Activated gamma-delta T cell treated with anti-CD3 and anti-CD28 coated beads, Interleukin-2, amount 50 U/mL, for 16 hours (primary cell): Measurements from ENCODE around the gene RAPGEF3.

ENCODE experiments used
- DNase-seq: peaks from one replicate; pipeline ENCODE4 v3.0.0-alpha.2; 2020; ENCODE audit warnings: low read depth

Gene RAPGEF3

DNA sequence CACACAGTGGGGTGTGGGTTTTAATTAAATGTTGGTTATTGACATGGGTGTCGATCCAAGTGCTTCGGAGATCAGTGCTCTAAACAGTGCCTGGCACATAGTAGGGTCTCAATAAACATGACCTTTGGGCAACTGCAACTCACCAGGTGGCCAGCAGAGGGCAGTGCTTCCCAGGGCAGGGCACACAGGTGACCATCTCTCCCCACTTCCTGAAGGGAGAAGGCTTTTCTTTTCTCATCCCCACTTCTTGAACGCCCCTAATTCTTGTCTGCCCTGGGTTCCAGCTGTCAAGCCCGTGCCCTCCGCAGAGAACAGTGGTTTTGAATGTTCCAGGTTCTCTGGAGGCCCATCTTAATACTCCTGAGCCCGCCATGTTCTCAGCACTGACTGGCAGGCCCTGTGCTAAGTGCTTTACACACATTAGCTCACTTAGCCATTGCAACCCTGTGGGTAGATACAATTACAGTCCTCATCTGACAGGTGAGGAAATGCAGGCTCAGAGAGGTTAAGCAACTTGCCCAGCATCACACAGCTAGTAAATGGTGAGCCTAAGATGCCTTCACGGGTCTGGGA, 16.3 kb downstream of the RAPGEF3 start:
- DNase-seq = peak; percentile 62

DNA sequence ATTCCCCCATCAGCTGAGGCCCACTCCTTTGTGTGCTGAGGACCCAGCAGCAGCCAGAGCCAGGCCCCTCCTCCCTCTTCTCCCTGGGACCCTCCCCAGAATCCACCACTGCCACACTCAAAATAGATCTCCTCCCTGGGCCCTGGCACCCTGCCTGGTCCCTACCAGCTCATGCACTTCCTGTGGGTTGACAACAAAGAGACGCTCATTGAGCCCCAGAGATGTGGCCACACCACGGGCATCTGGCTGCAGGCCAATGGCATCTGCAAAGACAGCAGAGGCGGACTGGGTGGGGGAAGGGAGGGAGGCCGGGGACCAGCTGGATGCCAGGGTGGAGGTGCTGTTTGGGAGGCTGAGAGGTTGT, 17.4 kb downstream of the RAPGEF3 start:
- DNase-seq = peak; percentile 61

DNA sequence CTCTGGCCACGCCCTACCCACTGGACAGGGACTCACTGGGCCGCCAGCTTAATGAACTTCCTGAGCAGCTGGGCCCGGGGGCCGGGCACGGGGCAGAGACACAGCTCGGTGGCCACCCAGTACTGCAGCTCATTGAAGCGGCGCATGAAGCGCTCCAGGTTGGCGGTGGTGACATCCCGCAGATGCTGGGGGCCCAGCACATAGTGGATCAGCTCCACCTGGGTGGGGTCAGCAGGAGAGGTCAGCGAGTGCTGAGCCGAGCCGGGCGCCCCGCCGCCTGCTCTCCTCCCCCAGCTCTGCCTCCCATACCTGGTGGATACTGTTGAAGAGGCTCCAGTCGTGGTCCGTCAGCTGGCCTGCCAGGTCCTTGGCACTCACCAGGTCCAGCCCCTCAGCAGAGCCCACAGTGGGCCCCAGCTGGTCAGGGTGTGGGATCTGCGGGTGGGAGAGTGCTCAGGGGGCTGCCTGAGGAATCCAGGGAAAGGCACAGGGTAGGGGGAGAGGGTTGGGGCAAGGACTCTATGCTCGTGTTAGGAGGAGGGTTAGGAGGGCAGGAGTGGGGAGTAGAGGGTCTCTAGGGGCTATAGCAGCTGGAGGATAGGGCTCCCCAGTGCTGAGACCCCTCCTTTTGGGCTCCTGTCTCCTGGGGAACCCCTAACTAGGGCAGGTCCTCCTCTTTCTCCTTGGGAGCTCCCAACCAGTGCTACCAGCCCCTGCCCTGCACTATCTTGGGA, 17.9 kb downstream of the RAPGEF3 start:
- DNase-seq = no peak

DNA sequence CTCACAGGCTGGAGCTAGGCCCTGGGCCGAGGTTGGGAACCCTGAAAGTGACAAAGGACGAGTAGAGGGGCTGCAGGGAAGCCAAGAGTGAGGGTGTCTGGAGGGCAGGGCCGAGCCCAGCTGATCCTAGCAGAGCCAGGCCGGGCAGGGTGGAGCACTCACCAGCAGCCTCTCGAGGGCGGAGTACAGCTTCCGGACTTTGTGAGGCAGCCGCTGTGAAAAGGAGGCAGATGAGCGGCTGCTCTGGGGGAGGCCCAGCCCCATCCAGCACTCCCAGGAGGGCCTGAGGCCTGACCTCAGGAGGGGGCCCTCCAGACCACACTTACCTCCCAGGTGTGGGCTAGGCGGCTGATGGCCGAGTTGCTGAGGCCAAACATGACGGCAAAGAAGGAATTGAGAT, 18.7 kb downstream of the RAPGEF3 start:
- no peak for DNase-seq

DNA sequence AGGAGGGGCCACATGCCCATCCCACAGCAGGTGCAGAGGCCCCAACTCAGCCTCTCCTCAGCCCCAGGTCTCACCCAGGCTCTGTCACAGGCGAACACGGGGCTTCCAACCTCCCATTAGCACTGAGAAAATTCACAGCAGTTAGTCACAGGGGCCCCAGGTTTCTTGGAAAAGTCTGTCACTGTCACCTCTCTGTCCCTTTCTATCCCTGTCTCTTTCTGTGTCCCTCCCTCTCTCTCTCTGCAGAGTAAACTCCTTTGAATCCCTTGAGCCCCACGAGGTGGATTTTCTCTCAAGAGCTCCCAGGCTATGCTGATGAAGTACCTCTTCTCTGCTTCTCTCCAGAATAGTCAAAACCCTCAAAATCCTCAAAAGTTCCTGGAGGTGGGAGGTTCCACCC, 19.4 kb downstream of the RAPGEF3 start:
- DNase-seq = no peak

DNA sequence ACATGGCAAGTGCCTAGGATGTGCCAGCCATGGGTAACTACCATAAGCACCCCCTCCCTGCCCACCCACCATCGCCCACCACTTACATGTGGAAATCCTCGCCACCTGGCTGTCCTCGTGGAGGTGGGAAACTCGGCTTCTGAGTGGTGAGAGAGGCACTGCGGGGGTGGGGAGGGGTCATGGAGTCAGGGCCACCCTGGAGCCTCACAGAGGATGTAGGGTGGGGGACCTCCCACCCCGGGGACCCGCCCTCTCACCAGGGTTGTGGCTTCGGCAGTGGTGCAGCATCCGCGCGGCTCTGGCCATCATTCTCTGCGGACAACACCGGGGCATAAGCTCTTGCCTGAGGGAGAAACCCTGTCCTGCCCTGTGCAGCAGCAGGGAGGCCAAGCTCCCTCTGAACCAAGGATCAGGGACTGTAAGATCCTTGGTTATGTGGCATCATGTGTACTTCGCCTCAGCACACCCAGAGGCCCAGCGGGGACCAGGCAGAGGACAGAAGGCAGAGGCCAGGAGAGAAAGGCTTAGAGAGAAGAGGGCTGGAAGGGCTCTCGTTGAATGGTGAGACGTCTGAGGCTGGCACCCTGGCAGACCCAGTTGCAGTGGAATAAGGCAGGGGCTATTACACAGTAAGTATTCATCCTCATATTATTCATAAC, 20.6 kb downstream of the RAPGEF3 start:
- DNase-seq = no peak

DNA sequence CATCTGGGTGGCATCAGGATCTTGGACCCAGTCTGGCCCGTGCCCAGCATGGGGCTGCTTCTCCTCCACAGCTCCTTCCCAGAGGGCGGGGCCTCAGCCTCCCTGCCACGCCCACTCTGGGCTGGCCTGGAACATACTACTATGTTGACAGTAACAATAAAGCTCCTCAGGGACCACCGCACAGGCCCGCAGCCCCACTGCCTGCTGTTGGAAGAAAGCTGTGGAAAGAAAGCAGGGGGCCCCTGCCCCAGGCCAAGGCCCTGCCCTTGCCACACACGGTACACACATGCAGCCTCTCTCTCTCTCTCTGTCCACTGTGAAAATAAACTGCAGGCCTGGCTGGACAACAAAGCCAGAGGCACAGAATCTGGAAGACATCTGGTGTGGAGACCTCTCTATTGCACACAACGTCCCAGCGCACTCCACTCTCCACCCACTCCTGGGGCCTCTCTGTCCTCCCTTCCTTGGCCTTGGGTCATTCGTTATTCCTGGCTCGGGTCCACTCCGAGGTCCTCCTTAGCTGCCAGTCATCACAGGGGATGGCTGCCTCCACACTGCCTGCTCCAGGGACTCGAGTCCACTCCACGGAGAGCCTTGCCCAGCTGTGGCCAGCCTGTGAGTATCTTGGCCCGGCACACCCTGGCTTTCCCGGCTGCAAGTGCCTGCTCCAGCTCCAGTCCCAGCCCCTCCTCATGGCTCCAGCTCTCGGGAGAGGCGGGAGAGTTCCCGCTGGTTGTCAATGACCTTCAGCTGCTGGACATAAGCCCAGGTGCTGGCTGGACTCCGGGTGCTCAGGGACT, 21.6 kb downstream of the RAPGEF3 start:
- DNase-seq = no peak

DNA sequence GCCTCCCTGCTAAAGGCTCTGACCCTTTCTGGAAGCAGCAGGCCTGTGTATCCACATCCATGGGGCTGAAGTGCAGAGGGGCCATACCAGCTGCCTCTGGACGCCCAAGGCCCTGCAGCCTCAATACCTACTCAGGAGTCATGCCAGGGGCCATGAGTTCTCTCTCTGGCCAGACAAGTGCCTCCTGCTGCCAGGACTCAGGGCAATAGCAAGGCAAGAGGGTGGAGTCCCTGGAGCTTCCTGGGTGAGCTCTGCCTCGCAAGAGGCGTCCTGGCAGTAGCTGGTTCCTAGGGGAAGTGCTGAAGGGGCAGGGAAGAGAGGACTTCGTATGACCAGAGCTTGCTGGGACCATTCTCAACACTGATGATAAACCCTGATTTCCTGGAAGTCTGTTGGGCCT, 22.5 kb downstream of the RAPGEF3 start:
- DNase-seq = no peak

DNA sequence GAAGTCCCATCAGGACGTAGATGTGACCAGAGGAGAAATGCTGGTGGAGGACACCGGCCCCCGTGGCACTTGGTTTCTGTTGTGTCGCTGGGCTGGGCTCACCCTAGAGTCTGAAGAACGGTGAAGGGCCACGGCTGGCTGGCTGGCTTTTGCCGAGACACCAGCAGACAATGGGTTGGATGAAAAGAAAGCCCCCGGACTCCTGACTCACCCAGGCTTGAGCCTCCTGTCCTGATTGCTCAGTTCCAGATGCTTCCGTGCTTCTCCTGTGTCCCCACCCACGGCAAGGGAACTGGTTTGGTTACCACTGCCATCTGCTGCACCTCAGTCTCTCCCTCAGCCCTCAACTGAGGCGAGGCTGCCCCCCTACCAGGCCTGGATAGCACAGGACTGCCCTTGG, 23.0 kb downstream of the RAPGEF3 start:
- DNase-seq = no peak

DNA sequence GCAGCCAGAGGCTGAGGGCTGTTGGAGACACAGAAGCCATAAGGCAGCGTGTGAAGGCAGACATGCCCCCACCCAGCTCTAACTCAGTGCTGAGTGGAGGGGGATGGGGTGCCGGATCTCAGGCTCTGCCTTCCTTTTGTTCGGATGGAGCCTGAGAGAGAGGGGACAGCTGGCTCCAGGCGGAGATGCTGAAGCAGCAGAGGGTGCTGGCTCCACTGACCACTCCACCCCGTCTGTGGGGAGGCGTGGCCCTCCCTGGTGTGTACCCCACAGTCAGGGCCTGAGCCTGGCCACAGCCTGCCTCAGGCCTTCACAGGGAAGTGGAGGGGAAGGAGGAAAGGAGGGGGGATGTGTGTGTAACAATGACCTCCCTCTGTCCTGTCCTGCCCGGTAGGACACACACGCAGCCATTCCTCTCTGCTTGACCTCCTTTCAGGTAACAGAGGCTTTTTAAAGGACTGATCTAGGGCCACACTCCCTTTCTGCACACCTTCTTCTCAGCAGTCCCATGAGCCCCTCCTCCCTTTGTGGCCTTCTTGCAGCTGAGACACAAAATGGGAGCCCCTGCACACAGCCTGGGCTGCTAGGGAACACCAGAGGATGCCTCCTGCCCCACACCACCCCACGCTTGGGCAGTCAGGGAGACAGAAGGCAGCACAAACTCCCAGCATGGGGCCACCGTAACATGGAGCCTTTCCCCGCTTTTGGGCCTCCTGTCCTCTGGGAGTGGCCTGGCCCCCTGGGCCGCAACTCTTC, 23.8 kb downstream of the RAPGEF3 start:
- DNase-seq = no peak

DNA sequence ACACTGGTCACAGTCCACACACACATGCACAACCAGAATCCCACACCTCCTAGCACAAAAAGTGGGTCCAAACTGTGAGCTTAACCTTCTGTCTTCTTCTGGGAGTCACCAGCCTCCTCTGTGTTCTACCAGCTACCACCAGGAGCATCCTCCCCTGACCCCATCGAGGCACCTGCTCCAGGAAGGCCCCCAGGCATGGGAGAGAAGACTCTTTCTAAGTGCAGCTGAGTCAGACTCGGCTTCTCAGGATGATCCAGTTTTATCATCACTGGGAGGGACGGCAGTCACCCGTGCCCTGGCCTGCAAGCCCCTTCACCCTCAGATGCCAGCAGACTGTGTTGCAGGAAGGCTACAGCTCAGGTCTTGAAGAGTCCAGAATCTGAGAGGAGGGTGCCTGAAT, 25.5 kb downstream of the RAPGEF3 start:
- DNase-seq = no peak

DNA sequence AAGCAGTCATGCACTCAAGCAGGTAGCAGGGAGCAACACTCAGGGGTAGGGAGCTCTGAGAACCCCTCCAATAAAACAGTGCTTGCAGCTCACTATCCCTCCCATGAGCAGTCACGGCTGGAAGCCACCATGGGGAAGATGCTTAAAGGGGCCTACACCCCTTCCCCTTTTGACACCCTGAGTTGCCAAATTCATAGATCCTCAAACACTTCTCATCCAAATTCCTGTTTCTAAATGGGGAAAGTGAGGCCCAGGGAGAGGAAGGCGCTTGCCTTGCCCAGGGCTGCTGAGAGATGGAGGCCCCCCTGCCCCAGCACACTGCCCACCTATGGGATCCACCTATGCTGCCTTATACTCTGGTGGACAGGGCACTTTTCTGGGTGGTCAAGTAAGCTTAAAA, 26.2 kb downstream of the RAPGEF3 start:
- no peak for DNase-seq

DNA sequence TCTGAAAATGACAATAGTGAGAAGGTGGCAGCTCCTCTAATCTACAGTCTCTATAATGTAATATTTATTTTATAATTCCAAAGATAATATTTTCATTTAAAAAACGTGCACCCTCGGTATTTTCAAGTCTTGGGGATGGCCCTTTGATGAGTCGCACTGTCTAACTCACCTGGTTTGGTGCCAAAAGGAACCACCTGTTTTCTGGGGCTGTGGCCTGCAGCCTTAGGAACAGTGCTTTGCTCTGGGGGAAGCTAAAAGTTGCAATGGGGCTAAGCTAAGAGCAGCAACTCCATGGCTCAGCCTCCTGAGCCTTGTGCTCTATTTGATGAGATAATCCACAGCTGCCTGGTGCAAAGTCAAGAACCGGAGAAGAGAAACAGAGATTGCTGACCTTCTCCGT, 27.0 kb downstream of the RAPGEF3 start:
- DNase-seq = no peak

DNA sequence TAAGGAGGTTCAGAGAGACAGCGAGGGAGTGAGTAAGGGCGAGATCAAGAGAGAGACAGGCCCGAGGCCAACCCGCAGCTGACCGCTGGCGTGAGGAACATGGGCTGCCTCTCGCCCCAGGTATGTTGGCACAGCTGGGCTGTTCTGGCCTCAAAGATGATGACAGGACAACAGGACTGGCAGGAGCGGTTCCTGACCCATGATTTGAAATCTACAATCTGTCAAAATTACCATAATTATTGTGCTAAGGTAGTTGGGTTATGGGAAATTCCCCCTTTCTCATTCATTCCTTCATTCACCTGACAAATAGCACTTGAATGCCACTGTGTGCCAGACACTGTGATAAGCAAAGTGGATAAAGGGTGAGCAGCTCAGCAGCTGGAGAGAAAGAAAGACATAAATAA, 28.3 kb downstream of the RAPGEF3 start:
- DNase-seq = no peak

DNA sequence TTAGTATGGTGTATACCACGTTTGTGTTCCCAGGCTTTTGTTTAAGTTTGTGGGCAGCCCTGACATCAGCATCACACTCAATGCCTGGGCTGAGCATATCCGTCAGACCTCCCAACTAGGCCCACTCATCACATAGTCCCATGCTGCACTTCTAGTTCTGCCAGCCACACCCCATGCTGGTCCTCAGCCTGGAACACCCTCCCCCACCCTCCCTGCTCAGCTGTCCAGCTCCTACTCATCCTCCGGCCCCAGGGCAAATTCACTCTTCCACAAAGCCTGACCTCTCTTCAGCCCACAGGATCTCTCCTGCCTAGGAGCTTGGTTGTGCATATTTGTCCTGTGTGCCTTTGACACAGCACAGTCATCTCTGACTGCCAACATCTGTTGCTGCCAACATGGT, 29.4 kb downstream of the RAPGEF3 start:
- DNase-seq = no peak

DNA sequence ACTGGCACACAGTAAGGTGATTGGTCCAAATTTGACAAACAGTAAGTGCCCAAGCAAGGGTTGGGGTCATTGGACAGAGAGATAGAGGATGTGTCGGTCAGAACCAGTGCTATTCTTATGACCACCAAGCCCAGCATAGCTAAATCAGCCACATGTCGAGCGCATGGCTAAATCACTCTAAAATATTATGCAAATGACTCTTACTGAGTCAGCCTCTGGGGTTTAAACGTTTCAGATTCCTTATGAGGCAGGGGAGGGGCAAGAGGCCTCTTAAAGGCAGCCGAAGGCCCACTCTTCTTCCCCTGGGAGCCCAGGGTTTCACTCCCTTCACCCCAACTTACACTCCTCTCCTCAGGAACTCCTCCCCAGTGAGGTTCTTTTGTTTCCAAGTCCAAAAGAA, 32.8 kb downstream of the RAPGEF3 start:
- no peak for DNase-seq

DNA sequence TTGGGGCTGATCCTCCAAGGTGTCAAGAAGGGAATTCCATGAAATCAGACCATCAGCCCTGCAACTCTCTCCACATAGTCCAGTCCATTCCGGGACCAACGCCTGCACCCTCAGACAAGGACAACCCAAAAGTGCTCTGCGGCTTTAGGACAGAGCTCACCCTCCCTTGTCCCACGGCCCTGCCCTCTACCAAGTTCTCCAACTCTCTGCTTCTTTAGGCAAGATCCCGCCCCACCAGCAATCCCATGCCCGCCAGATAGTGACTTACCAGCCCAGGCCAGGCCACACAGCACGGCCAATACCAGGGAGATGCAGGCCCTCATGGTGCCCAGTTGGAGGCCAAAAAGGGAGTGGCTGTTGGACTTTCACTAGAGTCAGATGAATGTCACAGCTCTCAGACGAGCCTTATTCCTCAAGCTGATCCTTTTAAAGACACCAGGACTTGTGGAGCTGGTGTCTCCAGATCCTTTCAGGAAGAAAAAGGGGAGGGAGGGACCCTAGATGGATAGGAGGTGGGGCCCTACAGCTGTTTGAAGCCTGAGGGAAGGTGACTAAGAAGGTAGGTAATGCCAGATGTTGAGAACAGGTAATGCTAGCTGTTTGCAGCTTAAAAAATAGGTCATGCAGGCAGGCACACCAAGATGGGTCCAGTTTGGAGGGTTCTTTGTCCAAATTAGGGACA, 33.4 kb downstream of the RAPGEF3 start, which contains the start of gene ENDOU:
Gene ENDOU (minus strand): TSS at position 400 of the 682 bp plus-strand sequence. CDS start 77 bp downstream, at position 323.
- no peak for DNase-seq

DNA sequence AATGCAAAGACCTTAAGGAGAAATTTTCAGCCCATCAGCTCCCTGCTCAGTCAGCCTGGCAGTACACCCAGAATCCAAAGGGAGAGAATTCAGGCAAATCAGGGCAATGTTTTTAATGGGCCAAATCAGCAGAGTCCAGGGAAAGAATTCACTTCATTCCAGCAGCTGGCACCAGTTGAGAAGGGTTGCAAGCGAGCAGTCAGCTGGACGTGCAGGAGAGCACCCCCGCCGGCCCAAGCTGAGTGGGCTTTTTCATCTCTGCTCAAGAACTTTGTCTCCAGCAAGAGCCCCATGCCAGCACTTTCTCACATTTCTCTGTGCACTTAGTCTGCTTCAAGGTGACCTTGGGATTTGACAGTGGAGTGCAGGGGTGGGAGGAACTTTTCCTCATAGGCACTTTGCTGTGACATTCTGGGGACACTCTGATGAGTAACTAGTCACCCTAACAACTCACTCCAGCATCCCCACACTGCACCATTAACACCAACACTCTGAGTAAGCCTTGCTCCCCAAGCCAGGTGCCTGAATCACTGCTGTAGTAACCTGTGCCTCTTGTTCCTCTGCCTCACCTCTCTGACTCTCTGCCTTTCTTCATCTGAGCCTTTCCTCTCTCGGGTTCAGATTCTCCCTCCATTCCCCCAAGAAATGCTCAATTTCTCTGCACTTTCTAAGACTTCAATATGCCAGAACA, 35.6 kb downstream of the RAPGEF3 start:
- no peak for DNase-seq

DNA sequence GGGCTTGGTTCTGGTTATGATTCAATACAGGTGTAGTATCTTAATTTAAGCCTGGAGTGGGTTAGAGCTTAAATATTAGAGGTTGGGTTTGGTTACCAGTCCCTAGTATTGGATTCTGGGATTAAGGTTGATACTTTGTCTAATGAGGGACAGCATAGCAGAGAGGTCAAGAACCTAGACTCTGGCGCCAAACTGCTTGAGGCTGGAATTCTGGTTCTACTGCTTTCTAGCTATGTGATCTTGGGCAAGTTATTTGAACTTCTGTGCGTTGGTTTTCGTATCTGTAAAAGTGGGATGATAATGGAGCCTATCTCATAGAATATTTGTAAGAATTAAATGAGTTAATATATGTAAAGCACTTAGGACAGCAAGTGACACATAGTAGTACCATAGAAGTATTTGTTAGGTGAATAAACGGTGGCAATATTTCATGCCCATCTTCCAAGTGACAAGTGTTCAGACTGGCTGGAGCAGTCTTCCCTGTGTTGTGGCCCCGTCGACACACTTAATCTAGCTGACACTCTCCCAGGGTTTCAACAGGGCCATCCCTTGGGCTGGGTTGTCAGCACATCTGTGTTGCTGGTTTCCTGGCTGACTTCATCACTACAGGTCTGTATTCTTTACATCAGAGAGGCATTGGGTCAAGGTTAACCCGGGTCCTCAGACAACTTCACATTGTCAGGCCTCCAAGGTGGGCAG, 36.4 kb downstream of the RAPGEF3 start:
- DNase-seq = no peak

DNA sequence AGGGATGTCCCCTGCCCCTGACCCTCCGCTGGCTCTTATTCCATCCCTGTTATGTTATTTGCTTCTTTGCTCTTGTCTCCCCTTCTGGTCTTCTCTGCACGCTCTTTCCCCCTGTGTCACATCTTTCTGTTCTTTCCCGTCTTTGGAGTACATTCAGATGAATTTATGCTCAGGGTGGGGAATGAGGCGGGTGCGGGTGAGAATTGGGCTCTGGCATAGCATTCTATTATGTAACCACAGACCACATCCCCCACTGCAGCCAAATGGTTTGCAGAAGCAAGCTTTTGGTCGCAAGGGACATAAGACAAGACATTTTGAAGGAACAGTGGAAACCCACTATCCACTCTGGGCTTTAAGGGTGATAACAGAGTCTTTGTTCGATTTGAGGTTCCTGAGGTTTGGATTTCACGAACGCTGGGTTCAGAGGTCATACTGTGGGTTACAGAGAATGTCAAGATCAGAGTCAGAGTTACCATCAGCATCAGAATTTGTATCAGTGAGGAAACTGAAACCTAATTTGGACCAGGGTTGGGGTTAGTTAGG, 37.2 kb downstream of the RAPGEF3 start:
- no peak for DNase-seq
